Aorta (tissue), 5 donors: ENCODE data around the gene RGS7. TPM values are rescaled to one million over a fixed set of nuclear protein-coding genes. Genes with fewer than 3 reads are reported as not detected.

Experiments used
- ATAC-seq: fragments of 200-7000 bp; cut with Tn5 transposase; one replicate; pipeline ENCODE4 v1.9.1; 2022; ENCODE audit warnings: moderate library complexity; ENCODE audit not compliant: low FRiP score
- DNase-seq, 2 donors: peaks; one replicate each; pipeline ENCODE4 v3.0.0-alpha.2; 2020
- H3K27ac ChIP-seq, 2 donors: one replicate each; pipeline ENCODE4 v1.5.1; 2013; ENCODE audit warnings: low read length in 2 of 2, mild to moderate bottlenecking in 2 of 2, moderate library complexity in 2 of 2, control low read depth in 1 of 2, inconsistent platforms in 1 of 2, low read depth in 1 of 2
- H3K27me3 ChIP-seq, 2 donors: one replicate each; pipeline ENCODE4 v1.6.1; 2013; ENCODE audit warnings: control low read depth in 1 of 2, low read length in 1 of 2, mild to moderate bottlenecking in 1 of 2, moderate library complexity in 1 of 2; ENCODE audit not compliant: insufficient read depth in 2 of 2, control insufficient read depth in 1 of 2
- H3K36me3 ChIP-seq, 2 donors: one replicate each; pipeline ENCODE4 v1.6.1; 2013; ENCODE audit warnings: control low read depth in 1 of 2, low read length in 1 of 2, mild to moderate bottlenecking in 1 of 2; ENCODE audit not compliant: insufficient read depth in 2 of 2, control insufficient read depth in 1 of 2
- H3K4me1 ChIP-seq, 2 donors: one replicate each; pipeline ENCODE4 v1.6.1; 2013; ENCODE audit warnings: low read length in 2 of 2, control low read depth in 1 of 2, mild to moderate bottlenecking in 1 of 2, moderate library complexity in 1 of 2; ENCODE audit not compliant: insufficient read depth in 2 of 2, control insufficient read depth in 1 of 2
- H3K4me3 ChIP-seq, 2 donors: one replicate each; pipeline ENCODE4 v1.5.1; 2013; ENCODE audit warnings: low read length in 2 of 2, control low read depth in 1 of 2, mild to moderate bottlenecking in 1 of 2
- H3K9me3 ChIP-seq: one replicate; pipeline ENCODE4 v1.6.1; 2013; ENCODE audit warnings: mild to moderate bottlenecking, low read length; ENCODE audit not compliant: control insufficient read depth
- WGBS, 2 donors: extraction: QIAGEN DNeasy Blood & Tissue Kit; methylation state at CpG; one replicate each; pipeline ENCODE4 v1.1.7; 2013; 5-methylcytosine and 5-hydroxymethylcytosine counted together
- intact Hi-C, 2 donors: fragments of 100-400 bp; cut with DNase I; formaldehyde crosslinking; loops; one replicate each; pipeline versions ENCODE4 v1.14.2 to v1.15.0; 2022
- polyA plus RNA-seq, 2 donors: library from polyadenylated mRNA; stranded (reverse); fragments of 200-250 nt; gene quantifications; one replicate each; pipeline ENCODE4 v1.2.3, GENCODE V29; 2013
- total RNA-seq, 2 donors: library from RNA; stranded (reverse); fragmentation: NEBNext Ultra II Directional; extraction: Animal tissue kit (Norgen Biotek cat#: 25700); gene quantifications; one replicate each; pipeline ENCODE4 v1.2.1, GENCODE V29; 2021
- donor health status: healthy with polysubstance abuse.
- donor health status: Bipolar disorder and iron deficiency.
- donor health status: DM: no; HTN: no; CAD: no.
- donor health status: DM: no; HTN: no; CAD: no.
- donor health status: DM: yes; HTN: yes; CAD: no.

Gene RGS7
- total and polyA plus RNA-seq, 4 donors, result not detected

DNA sequence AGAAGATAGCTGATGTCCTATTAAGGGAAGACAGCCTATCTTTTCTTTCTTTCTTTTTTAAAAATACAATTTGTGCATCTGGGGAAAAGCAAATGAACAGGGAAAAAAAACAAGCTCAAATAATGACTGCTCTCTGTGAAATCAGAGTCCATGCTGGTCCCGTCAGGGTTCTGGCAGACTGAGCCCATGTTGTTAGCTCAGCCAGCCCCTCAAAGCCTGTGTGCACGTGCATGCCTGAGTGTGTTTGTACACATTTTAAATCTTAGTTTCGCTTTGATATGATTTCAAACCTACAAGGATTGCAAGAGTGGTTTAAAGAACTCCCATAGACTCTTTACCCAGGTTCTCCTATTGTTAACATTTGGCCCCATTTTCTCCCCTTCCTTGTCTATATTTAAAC, 513.2 kb downstream of the RGS7 start:
- no peak for DNase-seq
- Histone ChIP-seq H3K4me1 (no peaks in the 10 kb centered on the region), H3K27me3 (no peaks in the 10 kb centered on the region), H3K4me3 (no peak overlapping the region), H3K27ac (no peak overlapping the region), H3K36me3 (no peaks in the 10 kb centered on the region), H3K9me3 (peaks cover 2% of the 10 kb centered on the region)
- 39 to 40% methylated on average over 3 of the region's 3 CpGs for WGBS, 2 donors
- intact Hi-C loops, result no loop called here
- no peak for ATAC-seq

- no peak for ATAC-seq
Measured at GRCh38 chr1:240836271-240836670, 520.7 kb downstream of the RGS7 start.

DNA sequence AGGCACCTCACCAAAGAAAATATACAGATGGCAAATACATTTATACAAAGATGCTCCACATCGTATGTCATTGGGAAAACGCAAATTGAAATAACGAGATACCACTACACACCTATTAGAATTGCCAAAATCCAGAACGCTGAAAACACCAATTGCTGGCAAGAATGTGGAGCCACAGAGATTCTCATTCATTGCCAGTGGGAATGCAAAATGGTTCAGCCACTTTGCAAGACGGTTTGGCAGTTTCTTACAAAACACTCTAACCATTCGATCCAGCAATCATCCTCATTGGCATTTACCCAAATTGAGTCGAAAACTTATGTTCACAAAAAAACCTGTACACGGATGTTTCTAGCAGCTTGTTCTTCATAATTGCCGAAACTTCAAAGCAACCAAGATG, 521.7 kb downstream of the RGS7 start:
- intact Hi-C loops, result no loop called here
- WGBS, 2 donors, result 90 to 91% methylated on average over 9 of the region's 9 CpGs
- H3K4me1 ChIP-seq, result no peaks in the 10 kb centered on the region
- ATAC-seq, result no peak
- no peak overlapping the region for H3K27ac ChIP-seq
- no peaks in the 10 kb centered on the region for H3K36me3 ChIP-seq
- DNase-seq, result no peak
- H3K9me3 ChIP-seq, result no peaks in the 10 kb centered on the region
- no peak overlapping the region for H3K4me3 ChIP-seq
- H3K27me3 ChIP-seq, result no peaks in the 10 kb centered on the region

More at GRCh38 chr1:240836271-240836670, 520.7 kb downstream of the RGS7 start:
- Histone ChIP-seq H3K9me3 (no peaks in the 10 kb centered on the region), H3K36me3 (no peaks in the 10 kb centered on the region), H3K4me1 (no peaks in the 10 kb centered on the region), H3K4me3 (no peak overlapping the region), H3K27me3 (no peaks in the 10 kb centered on the region), H3K27ac (no peak overlapping the region)
- intact Hi-C loops, result no loop called here
- 58% methylated on average over 1 of the region's 1 CpG for WGBS, 2 donors
- no peak for DNase-seq

- no peak for ATAC-seq
- WGBS, 2 donors, result 85 to 87% methylated on average over 6 of the region's 6 CpGs
- Histone ChIP-seq H3K27me3 (no peaks in the 10 kb centered on the region), H3K9me3 (no peaks in the 10 kb centered on the region), H3K4me3 (no peak overlapping the region), H3K4me1 (no peaks in the 10 kb centered on the region), H3K27ac (no peak overlapping the region), H3K36me3 (no peaks in the 10 kb centered on the region)
- DNase-seq, result no peak
- intact Hi-C loops, result no loop called here
Measured at GRCh38 chr1:240833075-240833474, 523.9 kb downstream of the RGS7 start.

GRCh38 chr1:240831922-240832321, 525.1 kb downstream of the RGS7 start:
- intact Hi-C loops, result no loop called here
- DNase-seq, result no peak
- no peak for ATAC-seq
- H3K4me1 ChIP-seq, result no peaks in the 10 kb centered on the region
- WGBS, 2 donors, result 30% methylated on average over 3 of the region's 3 CpGs
- no peak overlapping the region for H3K27ac ChIP-seq
- no peaks in the 10 kb centered on the region for H3K9me3 ChIP-seq
- no peaks in the 10 kb centered on the region for H3K27me3 ChIP-seq
- no peaks in the 10 kb centered on the region for H3K36me3 ChIP-seq
- H3K4me3 ChIP-seq, result no peak overlapping the region

GRCh38 chr1:240831191-240831631, 525.8 kb downstream of the RGS7 start:
- Histone ChIP-seq H3K27me3 (no peaks in the 10 kb centered on the region), H3K4me3 (no peak overlapping the region), H3K4me1 (no peaks in the 10 kb centered on the region), H3K27ac (no peak overlapping the region), H3K36me3 (no peaks in the 10 kb centered on the region), H3K9me3 (no peaks in the 10 kb centered on the region)
- ATAC-seq (no peak), DNase-seq (no peak)
- 11 to 21% methylated on average over 3 of the region's 3 CpGs for WGBS, 2 donors
- intact Hi-C loops, result no loop called here

- Histone ChIP-seq H3K9me3 (no peaks in the 10 kb centered on the region), H3K4me1 (no peaks in the 10 kb centered on the region), H3K27me3 (no peaks in the 10 kb centered on the region), H3K27ac (no peak overlapping the region), H3K36me3 (no peaks in the 10 kb centered on the region), H3K4me3 (no peak overlapping the region)
- intact Hi-C loops, result no loop called here
- ATAC-seq (no peak), DNase-seq (no peak)
- 67 to 74% methylated on average over 3 of the region's 3 CpGs for WGBS, 2 donors
Measured at GRCh38 chr1:240829487-240829886, 527.5 kb downstream of the RGS7 start.

DNA sequence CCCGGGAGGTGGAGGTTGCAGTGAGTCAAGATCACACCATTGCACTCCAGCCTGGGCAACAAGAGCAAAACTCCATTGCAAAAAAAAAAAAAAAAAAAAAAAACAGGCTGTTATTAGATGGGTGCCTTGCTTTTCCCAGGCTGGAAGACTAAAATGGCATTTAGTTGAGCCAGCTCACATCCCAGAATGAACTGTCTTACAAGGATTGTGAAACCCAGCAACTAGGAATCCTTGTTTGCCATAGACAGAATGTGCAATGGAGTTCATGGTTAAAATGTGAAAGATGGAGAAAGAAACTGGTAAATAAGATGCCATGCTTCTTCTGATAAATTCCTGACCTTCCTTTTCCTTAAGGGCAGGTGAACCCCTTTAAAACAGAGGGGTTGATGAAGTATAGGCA, 529.2 kb downstream of the RGS7 start:
- Histone ChIP-seq H3K36me3 (no peaks in the 10 kb centered on the region), H3K4me1 (no peaks in the 10 kb centered on the region), H3K27me3 (no peaks in the 10 kb centered on the region), H3K4me3 (no peak overlapping the region), H3K9me3 (no peaks in the 10 kb centered on the region), H3K27ac (no peak overlapping the region)
- no peak for ATAC-seq
- WGBS, 2 donors, result 87 to 92% methylated on average over 1 of the region's 1 CpG
- intact Hi-C loops, result no loop called here
- no peak for DNase-seq

DNA sequence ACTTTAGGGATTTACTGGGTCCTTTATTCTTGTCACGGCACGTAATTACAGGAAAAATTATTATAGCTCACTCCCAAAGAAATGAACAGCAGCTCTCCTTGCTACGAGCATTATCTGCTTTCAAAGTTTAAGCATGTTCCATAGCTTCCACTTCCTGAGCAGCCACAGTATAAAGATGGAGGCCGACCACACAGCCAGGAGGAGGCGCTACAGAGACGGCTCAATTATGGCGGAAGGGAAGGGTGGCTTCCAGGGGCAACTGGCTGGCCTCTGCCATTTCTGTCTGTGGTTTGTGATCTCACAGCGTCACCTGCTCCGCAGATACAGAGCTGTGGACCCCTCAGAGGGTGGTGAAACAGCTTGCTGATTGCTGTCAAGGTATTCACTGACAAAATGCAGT, 532.8 kb downstream of the RGS7 start:
- intact Hi-C loops, result no loop called here
- H3K27me3 ChIP-seq, result no peaks in the 10 kb centered on the region
- ATAC-seq (no peak), DNase-seq (no peak)
- no peak overlapping the region for H3K4me3 ChIP-seq
- no peaks in the 10 kb centered on the region for H3K9me3 ChIP-seq
- H3K27ac ChIP-seq, result no peak overlapping the region
- WGBS, 2 donors, result 80 to 81% methylated on average over 9 of the region's 9 CpGs
- H3K36me3 ChIP-seq, result no peaks in the 10 kb centered on the region
- H3K4me1 ChIP-seq, result no peaks in the 10 kb centered on the region
